HG02610 (cell line): ENCODE measurements around the gene RNF212B.
"Not testable (repeated sequence)": the region's sequence is repeated elsewhere in the genome, so short reads cannot be mapped to it uniquely, and the experiment has no call there.

Experiments
- ATAC-seq: cut with Tn5 transposase; IDR thresholded peaks from one replicate; pipeline ENCODE4 v1.9.1; 2021; ENCODE audit warnings: mild to moderate bottlenecking, moderate library complexity; ENCODE audit not compliant: unreplicated experiment

The RNF212B gene, protein sequence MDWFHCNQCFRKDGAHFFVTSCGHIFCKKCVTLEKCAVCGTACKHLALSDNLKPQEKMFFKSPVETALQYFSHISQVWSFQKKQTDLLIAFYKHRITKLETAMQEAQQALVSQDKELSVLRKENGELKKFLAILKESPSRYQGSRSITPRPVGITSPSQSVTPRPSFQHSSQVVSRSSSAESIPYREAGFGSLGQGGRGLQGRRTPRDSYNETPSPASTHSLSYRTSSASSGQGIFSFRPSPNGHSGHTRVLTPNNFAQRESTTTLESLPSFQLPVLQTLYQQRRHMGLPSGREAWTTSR

DNA sequence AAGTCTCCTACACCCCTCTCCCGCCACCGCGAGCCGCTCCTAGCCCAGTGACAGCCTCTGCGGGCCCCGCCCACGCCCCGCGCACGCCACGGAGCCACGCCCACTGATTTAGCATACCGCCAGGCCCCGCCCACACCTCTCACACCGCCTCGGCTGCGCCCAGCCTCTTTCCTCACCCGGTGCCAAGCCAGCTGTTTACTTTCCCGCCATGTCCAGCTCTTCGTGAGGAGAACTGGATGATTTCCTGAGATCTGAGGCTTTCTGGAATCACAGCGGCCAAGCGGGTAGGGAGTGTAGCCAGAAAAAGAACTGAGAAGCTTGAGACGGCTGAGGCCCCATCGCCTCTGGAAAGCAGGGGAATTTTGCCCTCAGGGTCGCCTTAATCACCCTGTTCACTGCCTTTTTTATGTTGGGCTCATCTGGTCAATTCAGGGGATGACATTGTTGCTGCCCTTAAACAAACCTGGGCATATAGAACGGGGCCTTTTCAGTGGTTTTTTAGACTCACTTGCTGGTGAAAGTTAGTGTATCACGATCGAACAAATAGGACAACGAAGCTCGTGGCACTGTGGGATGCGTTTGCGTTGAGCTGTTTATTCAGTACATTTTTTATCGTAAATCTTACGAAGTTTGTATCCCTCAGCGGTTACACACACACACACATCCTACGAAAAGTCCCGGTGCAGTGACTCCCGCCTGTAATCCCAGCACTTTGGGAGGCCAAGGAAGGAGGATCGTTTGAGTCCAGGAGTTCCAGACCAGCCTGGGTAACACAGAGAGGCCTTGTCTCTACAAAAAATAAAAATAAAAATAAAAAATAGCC lies at the start of gene RNF212B:
Gene RNF212B (plus strand): TSS at position 165 of the 823 bp plus-strand sequence. CDS start 2,410 bp downstream, outside the sequence.
- peak; percentile 79 for ATAC-seq

DNA sequence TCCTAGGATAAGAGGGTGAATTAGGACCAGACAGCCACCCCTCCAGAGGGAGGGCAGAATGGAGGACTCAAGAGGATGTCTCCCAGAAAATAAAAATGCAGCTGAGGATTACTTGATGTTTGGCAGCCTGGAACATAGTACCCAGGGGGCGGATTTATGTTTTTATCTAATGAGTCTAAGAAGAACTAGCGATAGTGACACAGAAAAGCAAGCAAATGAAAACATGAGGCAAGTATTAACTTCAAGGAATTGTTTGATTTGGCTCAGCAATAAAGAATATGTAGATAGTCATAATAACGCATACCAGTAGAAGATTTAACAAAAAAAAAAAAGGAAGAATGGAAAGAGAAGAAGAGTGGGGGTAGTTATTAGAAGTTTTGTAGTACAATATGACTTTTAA lies 44.3 kb upstream of the RNF212B start:
- no peak for ATAC-seq

DNA sequence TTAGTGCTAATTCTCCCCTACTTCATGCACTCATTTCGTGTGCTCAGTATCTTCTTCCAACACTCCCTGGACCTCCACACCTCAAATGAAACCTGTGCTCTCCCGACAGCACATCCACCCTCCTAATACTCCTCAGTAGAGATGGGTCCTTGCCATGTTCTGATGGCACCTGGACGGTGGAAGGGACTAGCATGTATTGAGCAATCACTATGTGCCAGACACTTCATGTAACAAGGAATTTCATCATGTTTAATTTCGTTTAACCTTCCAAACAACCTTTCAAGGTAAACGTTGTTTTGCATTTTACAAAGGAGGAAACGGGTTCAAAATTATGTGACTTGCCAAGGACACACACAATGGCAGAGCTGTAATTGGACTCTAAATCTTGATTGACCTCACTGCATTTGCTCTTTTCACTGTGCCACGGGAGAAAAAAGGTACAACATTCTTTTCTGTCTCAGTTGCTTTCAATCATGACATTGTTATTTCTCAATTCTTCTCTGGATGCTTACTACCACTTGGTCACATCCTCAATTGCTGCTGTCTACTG lies 42.1 kb upstream of the RNF212B start:
- no peak for ATAC-seq

DNA sequence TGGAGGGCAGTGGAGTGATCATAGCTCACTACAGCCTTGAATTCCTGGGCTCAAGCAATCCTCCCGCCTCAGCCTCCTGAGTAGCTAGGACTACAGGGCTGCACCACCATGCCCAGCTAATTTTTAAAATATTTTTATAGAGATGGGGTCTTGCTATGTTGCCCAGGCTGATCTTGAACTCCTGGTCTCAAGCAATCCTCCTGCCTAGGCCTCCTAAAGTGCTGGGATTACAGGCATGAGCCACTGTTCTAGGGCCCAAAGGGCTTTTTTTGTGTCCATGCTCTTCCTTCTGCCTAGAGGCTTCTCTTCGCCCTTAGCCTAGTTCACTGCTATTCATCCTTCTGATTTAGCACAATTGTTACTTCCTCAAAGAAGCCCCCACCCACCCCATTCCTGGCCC lies 41.2 kb upstream of the RNF212B start:
- not testable (repeated sequence) for ATAC-seq

DNA sequence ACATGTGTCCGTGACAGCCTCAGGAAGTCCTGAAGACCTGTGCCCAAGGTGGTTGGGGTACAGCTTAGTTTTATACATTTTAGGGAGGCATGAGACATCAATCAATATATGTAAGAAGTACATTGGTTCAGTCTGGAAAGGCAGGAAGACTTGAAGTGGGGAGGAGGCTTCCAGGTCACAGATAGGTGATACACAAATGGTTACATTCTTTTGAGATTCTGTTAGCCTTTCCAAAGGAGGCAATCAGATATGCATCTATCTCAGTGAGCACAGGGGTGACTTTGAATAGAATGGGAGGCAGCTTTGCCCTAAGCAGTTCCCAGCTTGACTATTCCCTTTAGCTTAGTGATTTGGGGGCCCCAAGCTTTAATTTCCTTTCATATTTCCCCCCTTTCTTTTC lies 38.6 kb upstream of the RNF212B start:
- ATAC-seq: not testable (repeated sequence)

DNA sequence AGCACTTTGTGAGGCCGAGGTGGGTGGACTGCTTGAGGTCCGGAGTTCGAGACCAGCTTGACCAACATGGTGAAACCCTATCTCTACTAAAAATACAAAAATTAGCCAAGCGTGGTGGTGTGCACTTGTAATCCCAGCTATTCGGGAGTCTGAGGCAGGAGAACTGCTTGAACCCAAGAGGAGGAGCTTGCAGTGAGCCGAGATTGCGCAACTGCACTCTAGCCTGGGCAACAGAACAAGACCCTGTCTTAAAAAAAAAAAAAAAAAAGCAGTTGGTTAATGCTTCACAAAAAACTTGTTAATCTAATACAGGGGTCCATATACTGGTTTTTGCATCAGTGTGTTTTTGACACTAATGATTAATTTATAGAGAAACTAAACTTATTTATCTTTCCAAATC lies 35.7 kb upstream of the RNF212B start:
- no peak for ATAC-seq

DNA sequence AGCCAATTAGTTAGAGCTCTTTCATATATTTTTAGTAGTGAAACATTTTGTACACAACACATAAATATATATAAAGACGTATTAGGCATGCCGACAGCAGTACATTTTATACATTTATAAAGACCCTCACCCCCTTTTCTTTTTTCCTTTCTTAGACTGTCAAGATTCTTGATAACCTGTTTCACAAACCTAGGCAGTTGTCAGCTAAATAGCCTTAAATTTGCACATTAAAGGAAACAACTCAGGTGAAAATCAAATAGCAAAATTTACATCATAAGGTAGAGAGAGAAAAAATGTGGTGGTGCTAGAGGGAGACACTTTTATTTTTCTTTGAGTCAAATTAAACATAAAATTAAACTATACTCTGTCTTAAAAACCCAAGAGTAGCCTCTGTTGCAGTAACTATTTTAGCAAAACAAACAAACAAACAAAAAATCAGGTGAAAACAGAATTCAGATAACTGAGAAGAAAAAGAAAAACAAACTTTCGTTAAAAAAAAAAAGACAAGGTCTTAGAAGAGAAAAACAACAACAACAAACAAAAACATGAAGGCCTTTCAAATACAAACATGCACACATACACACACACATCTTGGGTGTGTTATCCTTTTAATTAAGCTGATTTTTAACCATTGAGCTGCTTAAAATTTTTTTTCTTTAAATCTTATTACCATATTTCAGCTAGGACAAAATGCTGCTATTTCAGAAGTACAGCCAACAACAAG lies 31.2 kb upstream of the RNF212B start:
- ATAC-seq: no peak

DNA sequence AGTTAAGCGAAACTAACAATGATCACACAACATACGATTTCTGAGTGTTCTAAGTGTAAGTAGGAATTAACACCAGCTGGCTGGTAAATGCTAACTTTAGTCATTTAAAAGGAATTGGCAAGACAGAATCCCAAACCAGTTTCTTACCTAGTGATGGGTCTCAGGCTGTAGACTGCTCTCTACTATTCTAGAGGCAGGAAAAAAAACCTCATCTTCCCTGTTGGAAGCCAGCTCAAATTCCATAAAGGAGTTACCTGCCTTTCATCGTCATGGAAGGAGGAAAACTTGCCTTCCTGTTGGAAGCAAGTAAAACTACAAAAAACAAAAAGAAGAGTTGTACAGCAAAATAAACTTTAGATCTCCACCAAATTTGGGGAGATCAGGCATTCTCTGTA lies 30.6 kb upstream of the RNF212B start:
- ATAC-seq: no peak

DNA sequence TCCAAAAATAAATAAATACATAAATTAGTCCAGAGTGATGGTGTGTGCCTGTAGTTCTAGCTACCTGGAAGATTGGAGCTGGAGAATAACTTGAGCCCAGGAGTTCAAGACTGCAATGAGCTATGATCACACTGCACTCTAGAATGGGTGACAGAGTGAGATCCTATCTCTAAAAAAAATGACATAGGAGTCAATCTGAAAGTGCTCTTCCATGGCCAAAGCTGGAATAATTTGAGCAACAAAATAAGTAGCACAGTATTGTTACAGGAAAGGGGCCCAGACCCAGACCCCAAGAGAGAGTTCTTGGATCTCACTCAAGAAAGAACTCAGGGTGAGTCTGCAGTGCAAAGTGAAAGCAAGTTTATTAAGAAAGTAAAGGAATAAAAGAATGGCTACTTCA lies 29.4 kb upstream of the RNF212B start:
- ATAC-seq: no peak

DNA sequence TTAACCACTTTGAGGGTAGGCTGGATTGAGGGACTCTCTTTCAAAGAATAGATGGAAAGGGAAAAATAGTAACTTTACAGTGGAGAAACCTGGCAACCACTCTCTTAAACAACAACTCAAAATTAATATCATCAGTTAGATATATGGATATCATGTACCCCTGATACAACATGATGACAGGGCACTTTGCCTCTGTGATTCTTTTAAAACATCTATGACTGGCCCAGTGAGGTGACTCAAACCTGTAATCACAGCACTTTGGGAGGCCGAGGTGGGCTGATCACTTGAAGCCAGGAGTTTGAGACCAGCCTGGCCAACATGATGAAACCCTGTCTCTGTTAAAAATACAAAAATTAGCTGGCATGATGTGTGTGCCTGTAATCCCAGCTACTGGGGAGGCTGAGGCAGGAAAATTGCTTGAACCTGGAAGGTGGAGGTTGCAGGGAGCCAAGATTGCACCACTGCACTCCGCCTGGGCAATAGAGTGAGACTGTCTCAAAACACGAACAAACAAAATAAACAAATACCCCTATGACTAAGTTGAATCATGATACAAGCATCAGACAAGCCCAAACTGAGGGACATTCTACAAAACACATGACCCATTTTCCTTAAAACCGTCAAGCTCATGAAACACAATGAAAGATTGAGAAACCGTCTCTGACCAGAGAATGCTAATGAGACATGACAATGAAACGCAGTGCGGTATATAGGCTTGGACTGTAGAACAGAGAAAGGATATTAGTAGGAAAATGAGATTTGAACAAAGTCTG lies 27.9 kb upstream of the RNF212B start:
- no peak for ATAC-seq

DNA sequence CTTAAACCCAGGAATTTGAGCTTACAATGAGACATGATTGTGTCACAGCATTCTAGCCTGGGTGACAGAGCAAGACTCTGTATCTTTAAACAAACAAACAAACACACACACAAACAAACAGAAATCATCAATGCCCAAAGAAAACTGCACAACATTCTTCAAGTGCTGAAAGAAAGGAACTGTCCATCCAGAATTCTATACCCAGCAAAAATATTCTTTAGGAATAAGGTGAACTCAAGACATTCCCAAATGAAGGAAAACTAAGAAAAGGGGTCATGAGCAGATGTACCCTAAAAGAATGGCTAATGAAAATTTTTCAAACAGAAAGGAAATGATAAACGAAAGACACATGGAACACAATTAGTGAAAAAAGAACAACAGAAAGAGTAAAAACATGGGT lies 22.3 kb upstream of the RNF212B start:
- ATAC-seq: no peak

DNA sequence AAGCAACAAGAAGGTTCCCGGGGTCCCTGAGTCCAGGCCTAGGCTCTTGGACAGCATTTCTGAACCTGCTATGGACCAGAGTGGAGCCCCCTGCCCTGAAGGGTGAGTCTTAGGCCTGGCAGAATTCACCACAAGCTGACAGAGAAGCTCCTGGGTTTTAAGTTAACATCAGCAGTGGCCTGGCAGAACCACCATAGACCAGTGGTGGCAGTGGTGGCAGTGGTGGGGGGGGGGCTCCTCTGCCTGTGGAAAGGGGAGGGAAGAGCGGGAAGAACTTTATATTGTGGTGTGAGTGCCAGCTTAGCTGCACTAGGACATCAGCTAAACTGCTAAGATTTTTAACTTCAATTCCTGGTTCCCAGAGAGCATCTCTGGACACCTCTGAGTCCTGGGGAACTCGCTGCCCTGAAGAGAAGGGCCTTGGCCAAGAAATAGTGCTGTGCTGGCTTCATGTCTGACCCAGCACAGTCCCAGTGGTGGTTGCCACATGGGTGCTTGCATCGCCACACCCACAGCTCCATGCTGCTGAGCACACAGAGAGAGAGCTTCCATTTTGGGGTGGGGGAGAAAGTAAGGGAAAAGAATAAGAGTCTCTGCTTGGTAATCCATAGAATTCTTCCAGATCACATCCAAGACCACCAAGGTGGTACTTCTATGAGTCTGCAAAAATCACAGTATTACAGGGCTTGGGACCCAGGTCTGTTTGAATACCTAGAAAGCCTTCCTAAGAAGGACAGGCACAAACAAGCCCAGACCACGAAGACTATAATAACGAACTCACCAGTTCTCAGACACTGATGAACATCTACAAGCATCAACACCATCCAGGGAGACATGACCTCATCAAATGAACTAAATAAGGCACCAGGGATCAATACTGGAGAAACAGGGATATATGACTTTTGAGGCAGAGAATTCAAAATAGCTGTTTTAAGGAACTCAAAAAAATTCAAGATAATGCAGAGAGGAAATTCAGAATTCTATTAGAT lies 20.4 kb upstream of the RNF212B start:
- no peak for ATAC-seq

DNA sequence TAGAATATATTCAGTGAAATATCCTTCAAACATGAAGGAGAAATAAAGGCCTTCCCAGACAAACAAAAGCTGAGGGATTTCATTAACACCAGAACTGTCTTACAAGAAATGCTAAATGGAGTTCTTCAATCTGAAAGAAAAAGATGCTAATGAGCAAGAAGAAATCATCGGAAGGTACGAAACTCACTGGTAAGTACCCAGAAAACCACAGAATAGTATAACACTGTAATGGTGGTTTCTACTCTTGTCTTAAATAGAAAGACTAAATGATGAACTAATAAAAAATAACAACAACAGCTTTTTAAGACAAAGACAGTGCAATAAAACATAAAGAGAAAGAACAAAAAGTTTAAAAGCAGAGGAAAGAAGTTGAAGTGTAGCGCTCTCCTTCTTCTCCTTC lies 18.7 kb upstream of the RNF212B start:
- ATAC-seq: no peak

DNA sequence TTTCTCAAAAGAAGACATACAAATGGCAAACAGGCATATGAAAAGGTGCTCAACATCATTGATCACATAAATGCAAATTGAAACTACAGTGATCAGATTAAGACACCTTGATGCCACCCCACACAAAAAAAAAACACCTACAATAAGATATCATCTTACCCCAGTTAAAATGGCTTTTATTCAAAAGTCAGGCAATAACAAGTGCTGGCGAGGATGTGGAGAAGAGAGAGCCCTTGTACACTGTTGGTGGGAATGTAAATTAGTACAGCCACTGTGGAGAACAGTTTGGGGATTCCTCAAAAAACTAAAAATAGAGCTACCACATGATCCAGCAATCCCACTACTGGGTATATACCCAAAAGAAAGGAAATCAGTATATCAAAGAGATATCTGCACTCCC lies 12.8 kb upstream of the RNF212B start:
- ATAC-seq: not testable (repeated sequence)

DNA sequence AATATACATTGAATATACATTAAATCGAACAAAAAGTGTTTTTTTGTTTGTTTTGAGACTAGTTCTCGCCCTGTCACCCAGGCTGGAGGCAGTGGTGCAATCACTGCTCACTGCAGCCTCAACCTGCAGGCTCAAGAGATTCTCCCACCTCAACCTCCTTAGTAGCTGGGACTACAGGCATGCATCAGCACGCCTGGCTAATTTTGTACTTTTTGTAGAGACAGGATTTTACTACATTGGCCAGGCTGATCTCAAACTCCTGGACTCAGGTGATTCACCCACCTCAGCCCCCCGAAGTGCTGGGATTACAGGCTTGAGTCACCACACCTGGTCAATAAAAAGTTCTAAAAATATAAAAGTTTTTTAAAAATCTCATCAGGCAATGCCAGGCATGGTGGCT lies 10.2 kb upstream of the RNF212B start:
- no peak for ATAC-seq

DNA sequence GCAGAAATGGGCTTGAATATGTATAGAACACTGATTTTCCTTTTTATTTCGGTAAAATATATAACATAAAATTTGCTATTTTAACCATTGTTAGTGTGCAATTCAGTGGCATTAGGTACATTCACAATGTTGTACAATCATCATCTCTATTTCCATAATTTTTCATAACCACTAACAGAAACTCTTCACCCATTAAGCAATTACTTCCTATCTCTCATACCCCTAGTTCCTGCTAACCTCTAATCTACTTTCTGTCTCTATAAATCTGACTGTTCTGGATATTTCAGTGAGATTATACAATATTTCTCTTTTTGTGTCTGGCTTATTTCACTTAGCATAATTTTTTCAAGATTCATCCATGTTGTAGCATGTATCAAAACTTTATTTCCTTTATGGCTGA lies 8.9 kb upstream of the RNF212B start:
- ATAC-seq: no peak

DNA sequence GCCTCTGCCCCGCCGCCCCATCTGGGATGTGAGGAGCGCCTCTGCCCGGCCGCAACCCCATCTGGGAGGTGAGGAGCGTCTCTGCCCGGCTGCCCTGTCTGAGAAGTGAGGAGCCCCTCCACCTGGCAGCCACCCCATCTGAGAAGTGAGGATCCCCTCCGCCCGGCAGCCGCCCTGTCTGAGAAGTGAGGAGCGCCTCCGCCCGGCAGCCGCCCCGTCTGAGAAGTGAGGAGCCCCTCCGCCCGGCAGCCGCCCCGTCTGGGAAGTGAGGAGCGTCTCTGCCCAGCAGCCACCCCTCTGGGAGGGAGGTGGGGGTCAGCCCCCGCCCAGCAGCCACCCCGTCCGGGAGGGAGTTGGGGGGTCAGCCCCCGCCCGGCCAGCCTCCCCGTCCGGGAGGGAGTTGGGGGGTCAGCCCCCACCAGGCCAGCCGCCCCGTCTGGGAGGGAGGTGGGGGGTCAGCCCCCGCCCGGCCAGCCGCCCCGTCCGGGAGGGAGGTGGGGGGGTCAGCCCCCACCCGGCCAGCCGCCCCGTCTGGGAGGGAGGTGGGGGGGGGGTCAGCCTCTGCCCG lies 5.4 kb upstream of the RNF212B start:
- not testable (repeated sequence) for ATAC-seq

DNA sequence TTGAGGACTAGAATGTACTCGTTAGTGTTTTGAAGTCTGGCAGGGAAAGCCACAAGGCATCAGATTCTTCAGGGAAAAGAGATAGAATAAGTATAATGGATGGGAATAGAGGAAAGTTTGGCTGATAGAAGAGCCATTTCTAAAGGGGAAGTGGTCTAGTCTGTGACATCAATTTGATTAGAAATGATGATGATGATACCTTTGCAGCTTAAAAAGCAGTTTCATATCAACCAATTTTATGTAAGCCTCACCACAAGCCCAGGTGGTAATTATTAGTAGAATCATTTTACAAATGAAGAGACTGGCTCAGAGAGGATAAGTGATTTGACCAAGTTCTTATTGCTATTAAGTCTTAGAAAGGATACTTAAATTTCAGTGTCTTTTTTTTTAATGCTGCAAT lies 2.9 kb downstream of the RNF212B start:
- no peak for ATAC-seq

DNA sequence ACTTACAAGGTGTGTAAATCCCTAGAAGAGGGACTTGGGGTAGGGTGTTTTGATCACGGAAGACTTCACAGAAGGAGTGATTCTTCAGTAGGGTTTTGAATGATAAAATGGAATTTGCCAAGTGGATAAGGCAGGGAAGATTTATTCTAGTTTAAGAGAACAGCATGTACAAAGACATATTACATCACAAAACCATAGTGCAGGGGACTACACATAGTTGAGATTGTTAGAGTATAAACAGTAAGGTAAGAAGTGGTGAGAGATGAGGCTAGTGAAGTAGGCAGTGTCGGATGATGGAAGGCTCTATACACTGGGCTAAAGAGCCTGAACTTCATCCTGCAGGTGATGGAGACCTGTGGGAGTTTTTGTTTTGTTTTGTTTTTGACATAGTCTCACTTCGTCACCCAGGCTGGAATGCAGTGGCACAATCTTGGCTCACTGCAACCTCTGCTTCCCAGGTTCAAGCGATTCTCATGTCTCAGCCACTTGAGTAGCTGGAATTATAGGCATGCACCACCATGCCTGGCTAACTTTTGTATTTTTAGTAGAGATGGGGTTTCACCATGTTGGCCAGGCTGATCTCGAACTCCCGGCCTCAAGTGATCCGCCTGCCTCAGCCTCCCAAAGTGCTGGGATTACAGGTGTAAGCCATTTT lies 3.5 kb downstream of the RNF212B start:
- ATAC-seq: not testable (repeated sequence)
